AG10803 (cell line): ENCODE results near the gene PLA2G12A.
"Not testable (repeated sequence)": the region's sequence is repeated elsewhere in the genome, so short reads cannot be mapped to it uniquely, and the experiment has no call there.

Source experiments
- DNase-seq: peaks from one replicate; pipeline ENCODE4 v3.0.0; 2010; ENCODE audit warnings: low read depth
- H3K4me3 ChIP-seq: 2 replicates; pipeline ENCODE4 v1.5.1; 2011; ENCODE audit warnings: mild to moderate bottlenecking, low read length, control low read depth
- CTCF ChIP-seq: conservative IDR thresholded peaks from 2 replicates; pipeline ENCODE4 v1.5.1; 2011; ENCODE audit warnings: mild to moderate bottlenecking, low read length, control low read depth, inconsistent platforms

PLA2G12A gene

GRCh38 chr4:109698656-109699055 lies 31.2 kb downstream of the PLA2G12A start:
- no peak for TF ChIP-seq CTCF
- no peak overlapping the region for H3K4me3 ChIP-seq
- DNase-seq, result no peak

- no peak for TF ChIP-seq CTCF
- no peak overlapping the region for H3K4me3 ChIP-seq
- no peak for DNase-seq
These were observed 38.4 kb downstream of the PLA2G12A start for GRCh38 chr4:109691411-109691920.

DNA sequence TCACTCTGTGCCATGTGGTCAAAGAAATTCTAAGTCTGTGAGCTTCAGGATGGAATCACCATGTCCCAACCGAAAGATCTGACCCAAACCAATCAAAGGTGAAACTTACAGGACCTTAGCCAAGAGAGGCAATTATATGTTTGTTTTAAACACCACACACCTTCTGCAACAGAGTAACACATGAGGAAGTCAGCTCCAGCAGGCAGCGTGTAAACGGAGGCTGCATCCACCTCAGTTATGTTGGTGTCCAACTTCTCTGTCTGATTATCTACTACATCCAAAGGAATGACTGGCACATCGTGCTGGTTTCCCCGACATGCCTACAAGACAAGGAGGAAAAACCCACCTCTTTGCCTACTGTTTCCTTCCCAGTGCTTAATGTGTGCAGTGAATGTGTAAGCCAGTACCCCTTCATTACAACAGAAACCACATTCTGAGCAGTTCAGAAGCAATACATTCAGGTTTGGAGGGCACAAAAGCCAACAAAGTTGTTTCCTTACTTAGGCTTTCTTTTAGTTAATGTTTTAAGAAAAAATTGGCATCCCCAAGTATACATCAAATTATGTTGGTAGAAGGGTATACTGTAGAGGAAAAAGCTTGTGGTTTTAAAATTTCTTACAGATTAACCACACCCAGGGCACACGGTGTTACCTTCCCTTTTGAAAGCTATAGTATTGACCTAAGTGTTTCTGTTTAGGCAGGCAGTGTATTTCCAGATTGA lies 39.0 kb downstream of the PLA2G12A start:
- no peak overlapping the region for H3K4me3 ChIP-seq
- no peak for DNase-seq
- no peak for TF ChIP-seq CTCF

DNA sequence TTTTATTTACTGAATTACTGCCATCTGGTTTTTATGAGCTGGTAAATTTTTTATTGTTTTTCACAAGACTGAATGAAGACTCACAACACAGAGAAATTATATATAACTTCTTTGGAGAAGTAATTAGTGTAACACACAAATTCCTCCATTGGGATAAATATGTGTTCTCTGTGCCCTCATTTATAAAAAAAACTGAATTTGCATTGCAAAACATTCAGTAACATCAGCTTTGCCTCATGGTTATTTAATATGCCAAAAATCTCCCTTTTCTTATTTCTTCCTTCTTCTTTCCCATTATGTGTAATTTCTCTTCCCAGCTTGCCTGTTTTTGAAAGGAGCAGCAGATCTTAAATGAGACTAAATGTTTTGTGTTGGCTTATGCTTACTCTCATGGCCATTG lies 45.1 kb downstream of the PLA2G12A start:
- no peak overlapping the region for H3K4me3 ChIP-seq
- TF ChIP-seq CTCF, result no peak
- no peak for DNase-seq

DNA sequence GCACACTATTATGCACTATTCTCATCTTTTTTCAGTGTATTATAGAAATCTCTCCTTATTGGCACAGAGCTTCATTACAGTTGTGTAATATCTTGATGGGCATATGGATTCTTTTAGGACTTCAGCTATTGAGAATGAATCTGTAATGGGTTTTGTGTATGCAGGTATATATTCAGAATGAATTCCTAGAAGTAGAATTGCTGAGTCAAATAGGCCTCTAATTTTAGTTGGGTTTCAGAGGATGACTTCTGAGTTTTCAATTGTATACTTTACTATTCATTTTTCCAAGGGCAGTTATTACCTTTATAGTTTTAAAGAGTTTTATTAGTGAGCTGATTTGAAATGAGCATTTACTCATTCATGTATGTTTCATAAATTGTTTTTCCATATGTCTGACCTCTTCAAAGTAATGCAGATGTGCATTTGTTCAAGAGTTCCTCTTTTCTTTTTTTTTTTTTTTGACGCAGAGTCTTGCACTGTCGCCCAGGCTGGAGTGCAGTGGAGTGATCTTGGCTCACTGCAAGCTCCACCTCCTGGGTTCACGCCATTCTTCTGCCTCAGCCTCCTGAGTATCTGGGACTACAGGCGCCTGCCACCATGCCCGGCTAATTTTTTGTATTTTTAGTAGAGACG lies 46.1 kb downstream of the PLA2G12A start:
- no peak for DNase-seq
- H3K4me3 ChIP-seq, result no peak overlapping the region
- no peak for TF ChIP-seq CTCF

DNA sequence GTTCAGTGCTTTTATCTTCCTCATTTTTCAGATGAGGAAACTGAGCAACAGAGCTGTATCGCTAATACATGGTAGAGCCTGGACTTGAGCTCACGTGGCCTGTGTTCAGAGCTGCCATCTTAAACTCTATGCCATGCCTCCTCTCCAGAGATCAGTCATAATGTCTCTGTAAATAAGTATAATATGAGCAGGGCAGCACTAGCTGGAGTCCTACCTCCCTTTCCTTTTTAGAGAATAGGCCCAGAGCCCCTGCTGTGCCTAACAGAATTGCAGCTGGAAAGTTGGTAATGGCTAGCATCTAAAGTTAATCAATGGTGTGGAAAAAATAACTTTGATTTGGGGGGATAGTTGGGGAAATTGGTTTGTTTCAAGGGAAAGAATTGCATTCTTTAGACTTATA lies 47.0 kb downstream of the PLA2G12A start:
- no peak for DNase-seq
- H3K4me3 ChIP-seq, result no peak overlapping the region
- TF ChIP-seq CTCF, result no peak

GRCh38 chr4:109678925-109679324 lies 50.9 kb downstream of the PLA2G12A start:
- H3K4me3 ChIP-seq, DNase-seq: not testable (repeated sequence)

GRCh38 chr4:109678472-109678871 lies 51.4 kb downstream of the PLA2G12A start:
- H3K4me3 ChIP-seq, DNase-seq: not testable (repeated sequence)
